OCI-LY7 (cell line): Measurements from ENCODE around the gene PPP3CA.

ENCODE experiments used
- CTCF ChIP-seq: fragments of 200-600 bp; sonication (generic); conservative IDR thresholded peaks from 2 replicates; pipeline ENCODE4 v1.5.1; 2014; ENCODE audit warnings: mild to moderate bottlenecking, antibody characterized with exemption, low read length, moderate library complexity, mixed read lengths
- EZH2phosphoT487 ChIP-seq: fragments of 200-600 bp; sonication (generic); IDR thresholded peaks from 2 replicates; pipeline ENCODE4 v1.6.1; 2018; ENCODE audit warnings: low read depth, borderline replicate concordance, mild to moderate bottlenecking, mixed run types, antibody characterized with exemption, low read length, moderate library complexity, mixed read lengths

- no peak for TF ChIP-seq EZH2phosphoT487
- TF ChIP-seq CTCF = no peak
Measured at GRCh38 chr4:101253121-101253520, 94.2 kb downstream of the PPP3CA start.
